HG03066 (cell line): ENCODE data around the gene HOXA9.

ENCODE experiments used
- ATAC-seq: cut with Tn5 transposase; IDR thresholded peaks from one replicate; pipeline ENCODE4 v1.9.1; 2021; ENCODE audit warnings: low read depth; ENCODE audit not compliant: unreplicated experiment

HOXA9 gene

GRCh38 chr7:27178366-27178765, 13.0 kb upstream of the HOXA9 start:
- ATAC-seq: no peak

- ATAC-seq: no peak
Measured at GRCh38 chr7:27177795-27178320, 12.5 kb upstream of the HOXA9 start.

- ATAC-seq: no peak
Measured at GRCh38 chr7:27176962-27177794, 11.8 kb upstream of the HOXA9 start.

- ATAC-seq: no peak
Measured at GRCh38 chr7:27176524-27176845, 11.1 kb upstream of the HOXA9 start.

- no peak for ATAC-seq
Measured at GRCh38 chr7:27175626-27176523, 10.5 kb upstream of the HOXA9 start.

- no peak for ATAC-seq
Measured at GRCh38 chr7:27174874-27175625, 9.7 kb upstream of the HOXA9 start.

- no peak for ATAC-seq
Measured at GRCh38 chr7:27173956-27174873, 8.9 kb upstream of the HOXA9 start, which contains the start of gene HOXA10. Gene HOXA10 (minus strand): TSS chr7:27174320. CDS start chr7:27174306, 14 bp downstream.

- no peak for ATAC-seq
Measured at GRCh38 chr7:27173511-27173955, 8.2 kb upstream of the HOXA9 start.

- no peak for ATAC-seq
Measured at GRCh38 chr7:27172823-27173510, 7.6 kb upstream of the HOXA9 start.

- ATAC-seq: no peak
Measured at GRCh38 chr7:27172315-27172774, 7.0 kb upstream of the HOXA9 start.

GRCh38 chr7:27171637-27172314, 6.4 kb upstream of the HOXA9 start:
- no peak for ATAC-seq

GRCh38 chr7:27171325-27171636, 5.9 kb upstream of the HOXA9 start:
- no peak for ATAC-seq

- no peak for ATAC-seq
Measured at GRCh38 chr7:27170426-27171324, 5.3 kb upstream of the HOXA9 start.

GRCh38 chr7:27169658-27170425, 4.5 kb upstream of the HOXA9 start:
- no peak for ATAC-seq

GRCh38 chr7:27168265-27168947, 3.1 kb upstream of the HOXA9 start:
- no peak for ATAC-seq

- no peak for ATAC-seq
Measured at GRCh38 chr7:27167916-27168264, 2.6 kb upstream of the HOXA9 start.
